ENCODE data around the gene ERC2.

Gene ERC2

GRCh38 chr3:56189536-56189935 lies 278.7 kb downstream of the ERC2 start:
- no peak for DNase-seq (ENCODE audit: low read depth, low spot score)

GRCh38 chr3:56188201-56188600 lies 280.1 kb downstream of the ERC2 start:
- no peak for DNase-seq (ENCODE audit: low read depth, low spot score)

GRCh38 chr3:56187051-56187450 lies 281.2 kb downstream of the ERC2 start:
- no peak for DNase-seq (ENCODE audit: low read depth, low spot score)

- DNase-seq (ENCODE audit: low read depth, low spot score), result no peak
Measured at GRCh38 chr3:56185827-56186226, 282.4 kb downstream of the ERC2 start.

GRCh38 chr3:56183529-56183928 lies 284.7 kb downstream of the ERC2 start:
- DNase-seq (ENCODE audit: low read depth, low spot score), result no peak

- DNase-seq (ENCODE audit: low read depth, low spot score), result no peak
Measured at GRCh38 chr3:56180433-56180832, 287.8 kb downstream of the ERC2 start.

GRCh38 chr3:56173601-56174000 lies 294.7 kb downstream of the ERC2 start:
- no peak for DNase-seq (ENCODE audit: low read depth, low spot score)

GRCh38 chr3:56164436-56164835 lies 303.8 kb downstream of the ERC2 start:
- no peak for DNase-seq (ENCODE audit: low read depth, low spot score)

- no peak for DNase-seq (ENCODE audit: low read depth, low spot score)
Measured at GRCh38 chr3:56157693-56158362, 310.4 kb downstream of the ERC2 start.

- DNase-seq (ENCODE audit: low read depth, low spot score), result no peak
Measured at GRCh38 chr3:56154297-56154696, 314.0 kb downstream of the ERC2 start.

GRCh38 chr3:56147354-56147753 lies 320.9 kb downstream of the ERC2 start:
- no peak for DNase-seq (ENCODE audit: low read depth, low spot score)

- DNase-seq (ENCODE audit: low read depth, low spot score), result no peak
Measured at GRCh38 chr3:56145410-56145809, 322.9 kb downstream of the ERC2 start.

- DNase-seq (ENCODE audit: low read depth, low spot score), result no peak
Measured at GRCh38 chr3:56144805-56145204, 323.5 kb downstream of the ERC2 start.

GRCh38 chr3:56137415-56137814 lies 330.9 kb downstream of the ERC2 start:
- DNase-seq (ENCODE audit: low read depth, low spot score), result no peak

- DNase-seq (ENCODE audit: low read depth, low spot score), result no peak
Measured at GRCh38 chr3:56136514-56136913, 331.8 kb downstream of the ERC2 start.

GRCh38 chr3:56135941-56136340 lies 332.3 kb downstream of the ERC2 start:
- no peak for DNase-seq (ENCODE audit: low read depth, low spot score)

GRCh38 chr3:56133423-56133822 lies 334.8 kb downstream of the ERC2 start:
- DNase-seq (ENCODE audit: low read depth, low spot score), result no peak

- DNase-seq (ENCODE audit: low read depth, low spot score), result no peak
Measured at GRCh38 chr3:56132762-56133161, 335.5 kb downstream of the ERC2 start.

GRCh38 chr3:56131974-56132590 lies 336.2 kb downstream of the ERC2 start:
- DNase-seq (ENCODE audit: low read depth, low spot score), result no peak

- DNase-seq (ENCODE audit: low read depth, low spot score), result no peak
Measured at GRCh38 chr3:56130036-56130435, 338.2 kb downstream of the ERC2 start.

- DNase-seq (ENCODE audit: low read depth, low spot score), result no peak
Measured at GRCh38 chr3:56126632-56127031, 341.6 kb downstream of the ERC2 start.

GRCh38 chr3:56125358-56126005 lies 342.8 kb downstream of the ERC2 start:
- no peak for DNase-seq (ENCODE audit: low read depth, low spot score)

- no peak for DNase-seq (ENCODE audit: low read depth, low spot score)
Measured at GRCh38 chr3:56124546-56124945, 343.7 kb downstream of the ERC2 start.
